Measurements from ENCODE around the gene CYB561D2.

Gene CYB561D2

DNA sequence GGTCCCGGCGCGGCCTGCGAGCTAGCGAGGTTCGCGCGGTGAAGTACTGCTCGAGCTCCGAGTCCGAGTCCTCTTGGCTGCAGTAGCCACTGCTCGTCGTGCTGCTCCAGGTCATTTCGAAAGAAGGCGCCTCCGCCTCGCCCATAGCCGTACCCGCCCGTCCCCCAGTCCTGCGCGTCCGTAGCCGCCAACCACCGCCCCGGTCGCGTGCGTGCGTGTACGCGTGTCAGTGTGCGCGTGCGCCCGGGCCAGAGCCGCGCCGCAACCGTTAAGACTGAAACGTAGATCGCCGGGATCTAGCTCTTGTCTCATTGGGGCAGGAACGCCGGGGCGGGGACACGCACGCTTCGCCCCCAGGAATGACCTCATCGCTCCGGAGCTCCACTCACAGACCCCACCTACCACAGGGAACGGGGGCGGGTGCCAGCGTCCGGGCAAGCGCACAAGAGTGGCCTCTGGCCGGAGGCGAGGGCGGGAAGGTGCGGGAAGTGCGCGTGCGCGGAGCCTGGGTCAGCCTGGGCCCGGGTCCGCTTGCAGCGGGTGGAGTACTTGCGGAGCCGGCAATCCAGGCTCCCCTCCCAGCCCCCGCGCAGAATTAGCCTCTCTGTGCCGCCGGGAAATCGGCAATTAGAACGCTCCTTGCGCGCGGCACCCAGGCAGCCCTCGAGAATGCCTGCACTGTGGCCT, 13.3 kb upstream of the CYB561D2 start:
- peak overlapping the region; percentile 96 for H3K4me3 ChIP-seq (ENCODE audit: control insufficient read depth, low read depth, low read length)
- DNase-seq (ENCODE audit: low read depth), result peak; percentile 99
- TF ChIP-seq, protein P1, sequence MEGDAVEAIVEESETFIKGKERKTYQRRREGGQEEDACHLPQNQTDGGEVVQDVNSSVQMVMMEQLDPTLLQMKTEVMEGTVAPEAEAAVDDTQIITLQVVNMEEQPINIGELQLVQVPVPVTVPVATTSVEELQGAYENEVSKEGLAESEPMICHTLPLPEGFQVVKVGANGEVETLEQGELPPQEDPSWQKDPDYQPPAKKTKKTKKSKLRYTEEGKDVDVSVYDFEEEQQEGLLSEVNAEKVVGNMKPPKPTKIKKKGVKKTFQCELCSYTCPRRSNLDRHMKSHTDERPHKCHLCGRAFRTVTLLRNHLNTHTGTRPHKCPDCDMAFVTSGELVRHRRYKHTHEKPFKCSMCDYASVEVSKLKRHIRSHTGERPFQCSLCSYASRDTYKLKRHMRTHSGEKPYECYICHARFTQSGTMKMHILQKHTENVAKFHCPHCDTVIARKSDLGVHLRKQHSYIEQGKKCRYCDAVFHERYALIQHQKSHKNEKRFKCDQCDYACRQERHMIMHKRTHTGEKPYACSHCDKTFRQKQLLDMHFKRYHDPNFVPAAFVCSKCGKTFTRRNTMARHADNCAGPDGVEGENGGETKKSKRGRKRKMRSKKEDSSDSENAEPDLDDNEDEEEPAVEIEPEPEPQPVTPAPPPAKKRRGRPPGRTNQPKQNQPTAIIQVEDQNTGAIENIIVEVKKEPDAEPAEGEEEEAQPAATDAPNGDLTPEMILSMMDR (conservative IDR thresholded peaks at IDR 0.05; ENCODE audit: control insufficient read depth, insufficient read depth, low read depth, low read length), result no peak

DNA sequence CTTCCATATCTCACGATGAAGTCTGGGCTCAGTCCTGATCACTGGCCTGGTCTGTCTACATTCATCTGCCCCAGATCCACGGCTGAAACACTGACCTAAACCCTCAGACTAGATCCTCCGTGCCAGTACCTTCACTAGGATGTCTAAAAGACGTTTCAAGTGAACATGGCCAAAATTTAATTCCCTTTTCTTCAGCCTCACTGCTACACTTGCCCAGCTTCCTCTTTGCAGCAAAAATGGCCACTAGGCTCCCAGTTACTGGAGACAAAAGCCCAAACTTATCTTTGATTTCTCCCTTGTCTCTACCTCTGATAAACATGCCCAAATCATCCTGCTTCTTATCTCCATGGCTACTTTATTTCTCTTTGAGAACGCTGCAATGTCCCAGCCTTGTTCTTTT, 11.7 kb upstream of the CYB561D2 start:
- TF ChIP-seq, protein P1 (conservative IDR thresholded peaks at IDR 0.05; ENCODE audit: control insufficient read depth, insufficient read depth, low read depth, low read length), result no peak
- peak overlapping the region; percentile 79 for H3K4me3 ChIP-seq (ENCODE audit: control insufficient read depth, low read depth, low read length)
- no peak for DNase-seq (ENCODE audit: low read depth)

DNA sequence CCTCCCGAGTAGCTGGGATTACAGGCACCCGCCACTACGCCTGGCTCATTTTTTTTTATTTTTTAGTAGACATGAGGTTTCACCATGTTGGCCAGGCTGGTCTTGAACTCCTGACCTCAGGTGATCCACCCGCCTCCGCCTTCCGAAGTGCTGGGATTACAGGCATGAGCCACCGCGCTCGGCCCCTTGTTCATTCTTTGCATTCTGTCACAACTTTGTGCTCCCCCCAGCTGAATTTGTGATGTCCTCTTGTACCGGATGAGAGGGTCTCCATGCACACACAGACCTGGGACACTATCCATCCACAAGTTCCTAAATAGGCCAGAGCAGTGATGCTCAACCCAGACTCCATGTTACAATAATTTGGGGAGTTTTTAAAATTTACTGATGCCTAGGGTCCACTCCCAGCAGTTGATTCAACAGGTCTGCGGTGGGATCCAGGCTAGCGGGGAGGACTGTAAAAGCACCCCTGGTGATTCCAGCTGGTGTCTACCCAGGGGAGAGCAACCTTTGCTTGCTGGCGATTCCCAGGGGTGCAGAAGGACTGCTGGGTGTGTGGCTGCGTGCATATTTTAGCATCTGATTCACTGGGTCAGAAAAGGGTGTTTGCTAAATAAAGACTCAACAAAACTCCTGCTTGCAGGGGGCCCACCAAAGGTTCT, 11.0 kb upstream of the CYB561D2 start:
- peak; percentile 65 for DNase-seq (ENCODE audit: low read depth)
- H3K4me3 ChIP-seq (ENCODE audit: control insufficient read depth, low read depth, low read length), result peak overlapping the region; percentile 79
- TF ChIP-seq, protein P1 (conservative IDR thresholded peaks at IDR 0.05; ENCODE audit: control insufficient read depth, insufficient read depth, low read depth, low read length), result no peak

DNA sequence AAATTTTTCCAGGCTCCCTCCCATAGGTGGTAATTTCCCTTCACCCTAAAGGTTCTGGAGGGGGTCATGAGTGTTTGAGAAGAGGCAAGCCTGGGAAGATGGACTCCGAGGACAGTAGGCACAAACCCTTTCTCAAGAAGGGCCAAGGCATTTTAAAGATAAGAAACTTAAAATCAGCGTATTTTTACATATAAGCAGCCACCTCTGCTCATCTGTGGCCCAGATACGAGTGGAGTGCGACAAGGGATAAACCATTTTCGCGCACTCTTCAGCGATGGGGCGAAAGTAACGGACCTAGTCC, 10.6 kb upstream of the CYB561D2 start:
- H3K4me3 ChIP-seq (ENCODE audit: control insufficient read depth, low read depth, low read length), result peak overlapping the region; percentile 79
- TF ChIP-seq, protein P1 (conservative IDR thresholded peaks at IDR 0.05; ENCODE audit: control insufficient read depth, insufficient read depth, low read depth, low read length), result no peak
- no peak for DNase-seq (ENCODE audit: low read depth)

DNA sequence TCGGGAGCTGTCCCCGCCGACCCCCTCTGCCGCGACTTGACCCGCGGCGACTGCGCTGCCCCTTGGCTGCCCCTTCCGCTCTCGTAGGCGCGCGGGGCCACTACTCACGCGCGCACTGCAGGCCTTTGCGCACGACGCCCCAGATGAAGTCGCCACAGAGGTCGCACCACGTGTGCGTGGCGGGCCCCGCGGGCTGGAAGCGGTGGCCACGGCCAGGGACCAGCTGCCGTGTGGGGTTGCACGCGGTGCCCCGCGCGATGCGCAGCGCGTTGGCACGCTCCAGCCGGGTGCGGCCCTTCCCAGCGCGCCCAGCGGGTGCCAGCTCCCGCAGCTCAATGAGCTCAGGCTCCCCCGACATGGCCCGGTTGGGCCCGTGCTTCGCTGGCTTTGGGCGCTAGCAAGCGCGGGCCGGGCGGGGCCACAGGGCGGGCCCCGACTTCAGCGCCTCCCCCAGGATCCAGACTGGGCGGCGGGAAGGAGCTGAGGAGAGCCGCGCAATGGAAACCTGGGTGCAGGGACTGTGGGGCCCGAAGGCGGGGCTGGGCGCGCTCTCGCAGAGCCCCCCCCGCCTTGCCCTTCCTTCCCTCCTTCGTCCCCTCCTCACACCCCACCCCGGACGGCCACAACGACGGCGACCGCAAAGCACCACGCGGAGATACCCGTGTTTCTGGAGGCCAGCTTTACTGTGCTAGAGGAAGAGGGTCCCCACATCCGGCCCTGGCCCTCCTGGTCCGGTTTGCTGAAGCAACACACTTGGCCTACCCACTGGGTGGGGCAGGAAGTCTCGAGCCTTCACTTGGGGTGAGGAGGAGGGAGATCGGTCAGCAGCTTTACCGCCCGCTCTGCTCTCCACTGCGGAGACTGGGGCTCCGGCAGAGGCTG, 10.0 kb upstream of the CYB561D2 start, which contains the start of gene RASSF1:
RASSF1 (minus strand) TSS at position 389 of the 882 bp plus-strand sequence; CDS start at position 358, 31 bp downstream.
- TF ChIP-seq, protein P1 (conservative IDR thresholded peaks at IDR 0.05; ENCODE audit: control insufficient read depth, insufficient read depth, low read depth, low read length), result no peak
- DNase-seq (ENCODE audit: low read depth), result peak; percentile 66
- H3K4me3 ChIP-seq (ENCODE audit: control insufficient read depth, low read depth, low read length), result peak within 1 kb of the TSS; percentile 79

DNA sequence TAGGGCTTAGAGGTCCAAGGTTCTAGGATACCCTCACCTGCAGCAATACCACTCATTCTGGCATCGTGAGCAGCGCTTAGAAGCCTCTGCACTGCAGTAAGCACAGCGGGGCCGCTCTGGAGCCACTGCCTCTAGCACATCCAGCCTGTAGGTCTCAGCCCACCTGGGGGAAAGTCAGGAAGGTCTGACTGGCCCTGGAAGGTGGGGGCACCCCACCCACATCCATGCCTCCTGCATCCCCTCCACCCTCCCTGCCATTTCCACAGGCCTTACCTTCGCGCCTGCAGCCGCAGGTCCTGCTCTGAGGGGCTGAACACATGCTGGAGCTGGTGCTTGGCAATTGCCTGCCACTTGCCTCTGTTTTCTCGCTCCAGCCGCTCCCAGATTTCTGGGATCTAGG, 9.1 kb upstream of the CYB561D2 start:
- peak overlapping the region; percentile 79 for H3K4me3 ChIP-seq (ENCODE audit: control insufficient read depth, low read depth, low read length)
- DNase-seq (ENCODE audit: low read depth), result no peak
- TF ChIP-seq, protein P1 (conservative IDR thresholded peaks at IDR 0.05; ENCODE audit: control insufficient read depth, insufficient read depth, low read depth, low read length), result no peak

All from fibroblast of mammary gland (primary cell).